GM12892 (cell line): ENCODE results near the gene HSPA12A. TPM values are rescaled to one million over a fixed set of nuclear protein-coding genes. Genes with fewer than 3 reads are reported as not detected.

ENCODE experiments used
- DNase-seq: peaks from one replicate; pipeline ENCODE4 v3.0.0; 2011; ENCODE audit not compliant: insufficient read length
- FAIRE-seq: peaks from 2 replicates; lab custom pipeline; 2011; peaks lifted over from hg19 to GRCh38; lab: Jason Lieb, UNC
- POLR2A ChIP-seq: IDR thresholded peaks from 2 replicates; pipeline ENCODE4 v1.6.1; 2011; ENCODE audit warnings: low read depth, low read length, control low read depth
- POLR2AphosphoS5 ChIP-seq: IDR thresholded peaks from 2 replicates; pipeline ENCODE4 v1.6.1; 2011; ENCODE audit warnings: low read depth, low read length, control low read depth
- TAF1 ChIP-seq: IDR thresholded peaks from 2 replicates; pipeline ENCODE4 v1.6.1; 2011; ENCODE audit warnings: low read depth, mild to moderate bottlenecking, control low read depth, low read length, borderline replicate concordance
- polyA plus RNA-seq: library from polyadenylated mRNA; unstranded; fragments of >200 nt; gene quantifications from one replicate; pipeline ENCODE4 v1.2.1, GENCODE V29; 2012; ENCODE audit warnings: missing spikeins, inconsistent platforms; ENCODE audit not compliant: missing spikeins

Gene HSPA12A, protein sequence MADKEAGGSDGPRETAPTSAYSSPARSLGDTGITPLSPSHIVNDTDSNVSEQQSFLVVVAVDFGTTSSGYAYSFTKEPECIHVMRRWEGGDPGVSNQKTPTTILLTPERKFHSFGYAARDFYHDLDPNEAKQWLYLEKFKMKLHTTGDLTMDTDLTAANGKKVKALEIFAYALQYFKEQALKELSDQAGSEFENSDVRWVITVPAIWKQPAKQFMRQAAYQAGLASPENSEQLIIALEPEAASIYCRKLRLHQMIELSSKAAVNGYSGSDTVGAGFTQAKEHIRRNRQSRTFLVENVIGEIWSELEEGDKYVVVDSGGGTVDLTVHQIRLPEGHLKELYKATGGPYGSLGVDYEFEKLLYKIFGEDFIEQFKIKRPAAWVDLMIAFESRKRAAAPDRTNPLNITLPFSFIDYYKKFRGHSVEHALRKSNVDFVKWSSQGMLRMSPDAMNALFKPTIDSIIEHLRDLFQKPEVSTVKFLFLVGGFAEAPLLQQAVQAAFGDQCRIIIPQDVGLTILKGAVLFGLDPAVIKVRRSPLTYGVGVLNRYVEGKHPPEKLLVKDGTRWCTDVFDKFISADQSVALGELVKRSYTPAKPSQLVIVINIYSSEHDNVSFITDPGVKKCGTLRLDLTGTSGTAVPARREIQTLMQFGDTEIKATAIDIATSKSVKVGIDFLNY
- 2.6 TPM for polyA plus RNA-seq

DNA sequence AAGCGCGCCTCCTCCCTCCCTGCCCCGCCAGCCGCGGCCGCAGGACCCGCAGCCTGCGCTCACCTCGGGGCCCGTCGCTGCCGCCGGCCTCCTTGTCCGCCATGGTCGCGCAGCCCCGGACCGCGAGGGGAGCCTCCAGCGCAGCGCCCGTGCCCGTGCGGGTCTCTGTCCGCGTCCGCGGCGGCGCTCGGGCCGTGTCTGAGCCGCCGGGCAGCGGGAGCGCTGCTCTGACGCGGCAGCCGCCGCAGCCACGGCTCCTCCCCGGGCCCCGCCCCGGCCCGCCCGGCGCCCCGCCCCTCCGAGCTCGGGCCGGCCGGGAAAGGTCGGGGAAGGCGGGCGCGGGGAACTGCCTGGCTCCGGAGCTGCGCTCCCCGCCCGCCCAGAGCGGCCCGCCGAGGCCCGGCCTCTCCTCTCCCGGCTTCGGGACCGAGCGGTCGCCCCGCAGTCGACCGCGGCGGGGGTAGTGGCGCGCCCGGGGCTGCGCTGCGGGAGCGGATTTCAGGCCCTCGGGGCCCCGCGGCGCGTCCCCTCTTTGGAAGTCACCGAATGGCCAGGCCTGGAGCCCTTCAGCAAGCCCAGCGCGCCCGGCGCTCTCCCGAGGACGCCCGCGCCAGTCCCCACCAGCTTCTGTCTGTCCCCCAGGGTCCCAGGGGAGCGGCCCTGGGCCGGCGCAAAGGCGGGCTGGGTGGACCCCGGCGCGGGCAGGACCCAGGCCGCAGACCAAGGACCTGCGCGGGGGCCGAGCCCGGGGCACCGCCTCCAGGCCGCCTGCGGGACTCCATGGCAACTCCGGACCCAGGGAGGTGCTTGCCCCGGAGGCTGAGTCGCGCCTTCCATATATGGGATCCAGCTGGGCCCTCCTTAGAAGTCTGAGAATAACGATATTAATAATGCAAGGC is at the start of gene HSPA12A:
Gene HSPA12A (minus strand): TSS at position 200 of the 899 bp plus-strand sequence. CDS start 97 bp downstream, at position 103.
- TF ChIP-seq POLR2A (no peak), POLR2AphosphoS5 (no peak), TAF1 (no peak)
- DNase-seq (peak; percentile 82), FAIRE-seq (peak; percentile 44)

DNA sequence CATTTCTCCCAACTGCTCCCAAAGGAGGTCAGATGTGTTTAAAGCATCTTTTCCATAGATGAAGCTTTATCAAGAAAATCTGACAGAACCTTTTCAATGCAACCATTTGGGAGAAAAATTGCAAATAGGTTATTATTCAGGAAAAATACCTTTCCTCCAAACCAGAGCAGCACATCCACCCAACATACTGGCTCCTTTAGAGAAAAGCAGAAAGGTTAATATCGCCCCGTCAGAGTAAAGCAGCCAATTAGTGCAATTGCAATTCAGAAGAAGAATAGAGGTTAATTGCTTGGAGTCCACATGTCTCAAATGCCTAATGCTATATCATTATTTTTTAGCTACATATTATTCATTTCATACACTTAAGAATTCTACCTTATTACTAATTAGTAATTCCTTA is 48.9 kb upstream of the HSPA12A start:
- no peak for DNase-seq

DNA sequence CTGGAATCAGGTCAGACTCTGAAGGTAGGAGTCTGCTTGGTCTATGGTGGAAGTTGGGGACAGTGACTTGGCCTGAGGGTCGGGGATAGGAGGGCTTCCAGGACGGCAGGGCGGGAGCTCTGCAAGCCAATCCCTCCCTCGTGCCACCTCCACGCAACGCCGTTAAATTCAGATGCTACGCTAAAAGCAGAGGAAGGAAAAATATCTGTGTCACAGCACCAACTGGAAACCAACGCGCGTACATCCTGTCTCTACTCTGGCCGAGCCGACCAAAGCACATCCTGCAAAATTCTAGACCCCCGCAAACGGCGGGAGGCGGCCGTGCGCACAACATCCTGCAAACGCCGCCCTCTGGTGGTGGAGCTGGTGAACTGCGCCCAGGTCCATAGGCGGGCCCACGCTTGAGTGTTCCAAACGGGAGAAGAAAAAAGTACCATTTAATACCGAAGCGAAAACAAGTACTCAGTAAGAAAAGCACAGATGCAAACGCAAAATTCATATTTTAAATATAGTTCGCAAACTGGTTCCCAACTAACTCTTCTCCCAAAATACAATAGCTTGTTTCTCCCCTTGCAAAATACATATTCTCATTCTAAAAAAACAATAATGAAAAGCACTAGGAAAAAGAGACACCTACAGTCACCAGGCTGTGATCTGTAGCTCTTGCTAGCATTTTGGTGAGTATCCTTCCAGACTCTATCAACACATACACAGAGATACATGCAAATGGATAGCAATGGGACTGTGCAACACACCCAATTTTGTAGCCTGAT is 45.7 kb upstream of the HSPA12A start:
- FAIRE-seq: no peak

More for the DNA sequence above, 48.9 kb upstream of the HSPA12A start:
- TF ChIP-seq POLR2AphosphoS5 (no peak), POLR2A (no peak), TAF1 (no peak)
- FAIRE-seq: no peak

DNA sequence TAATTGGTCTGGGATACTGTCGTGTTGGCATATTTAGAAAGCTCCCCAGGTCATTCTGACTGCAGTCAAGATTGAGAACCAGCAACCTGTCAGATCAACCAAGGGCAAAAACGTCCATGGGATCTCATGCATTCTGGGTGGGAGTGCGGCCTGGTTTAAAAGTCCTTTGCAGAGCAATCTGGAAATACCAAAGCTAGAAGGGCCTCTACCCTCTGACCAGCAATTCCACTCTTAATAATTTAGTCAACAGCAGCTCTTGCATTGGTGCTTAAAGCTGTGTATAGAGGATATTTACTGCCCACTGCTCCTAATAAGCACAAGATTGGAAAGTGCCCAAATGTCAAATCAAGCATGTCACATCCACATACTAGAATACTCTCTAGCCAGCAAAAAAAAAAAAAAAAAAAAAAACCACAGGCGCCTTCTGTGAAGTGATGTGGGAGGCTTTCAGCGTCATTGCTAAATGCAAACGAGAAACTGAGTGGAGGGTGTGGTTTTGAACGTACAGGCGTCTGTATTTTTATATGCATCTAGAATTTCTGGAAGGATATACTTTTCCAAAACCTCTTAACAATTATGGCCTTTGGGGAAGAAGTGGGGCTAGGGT is 44.8 kb upstream of the HSPA12A start:
- FAIRE-seq (no peak), DNase-seq (no peak)
- TF ChIP-seq TAF1 (no peak), POLR2AphosphoS5 (no peak), POLR2A (no peak)

More for the DNA sequence above, 45.7 kb upstream of the HSPA12A start:
- DNase-seq: peak; percentile 47
- TF ChIP-seq TAF1: no peak
- no peak for TF ChIP-seq POLR2A
- TF ChIP-seq POLR2AphosphoS5: no peak

DNA sequence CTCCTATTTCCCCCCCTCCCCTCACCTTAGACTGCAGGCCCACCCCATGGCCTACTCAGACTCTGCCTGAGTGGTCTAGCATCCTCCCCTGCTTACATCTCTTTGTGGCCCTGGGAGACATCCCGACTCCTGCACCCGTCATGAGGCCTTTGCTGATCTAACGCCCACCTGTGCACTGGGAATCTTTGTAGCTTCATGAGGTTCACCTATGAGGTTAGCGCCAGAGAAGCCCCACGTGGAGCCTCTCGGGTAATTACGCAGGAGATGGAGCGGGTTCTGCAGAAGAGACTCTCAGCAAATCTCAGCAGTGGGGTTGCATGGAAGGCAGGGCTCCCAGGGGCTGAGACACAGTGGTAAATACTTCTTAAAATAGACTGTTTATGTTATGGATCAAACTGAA is 43.5 kb upstream of the HSPA12A start:
- DNase-seq: no peak
- TF ChIP-seq POLR2AphosphoS5 (no peak), TAF1 (no peak), POLR2A (no peak)
- FAIRE-seq: no peak

DNA sequence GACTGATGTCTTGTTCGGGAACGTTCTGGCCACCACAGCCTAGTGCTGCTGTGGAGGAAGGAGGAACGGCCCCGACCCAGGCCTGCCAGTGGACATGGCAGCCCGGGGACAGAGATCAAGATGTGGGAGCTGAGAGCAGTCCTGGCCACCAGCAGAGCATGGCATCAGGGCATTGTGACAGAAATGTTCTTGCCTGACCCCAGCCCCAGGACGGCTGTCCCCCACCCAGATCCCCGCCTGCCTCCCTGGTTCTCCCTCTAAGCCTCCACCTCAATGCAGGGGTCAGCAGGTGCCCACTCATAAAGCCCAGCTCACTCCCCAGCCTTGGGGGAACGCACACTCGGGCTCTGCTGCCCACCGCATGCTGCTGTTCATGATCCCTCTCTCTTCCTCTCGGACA is 42.9 kb upstream of the HSPA12A start:
- no peak for FAIRE-seq
- TF ChIP-seq POLR2AphosphoS5: no peak
- no peak for TF ChIP-seq TAF1
- DNase-seq: no peak

DNA sequence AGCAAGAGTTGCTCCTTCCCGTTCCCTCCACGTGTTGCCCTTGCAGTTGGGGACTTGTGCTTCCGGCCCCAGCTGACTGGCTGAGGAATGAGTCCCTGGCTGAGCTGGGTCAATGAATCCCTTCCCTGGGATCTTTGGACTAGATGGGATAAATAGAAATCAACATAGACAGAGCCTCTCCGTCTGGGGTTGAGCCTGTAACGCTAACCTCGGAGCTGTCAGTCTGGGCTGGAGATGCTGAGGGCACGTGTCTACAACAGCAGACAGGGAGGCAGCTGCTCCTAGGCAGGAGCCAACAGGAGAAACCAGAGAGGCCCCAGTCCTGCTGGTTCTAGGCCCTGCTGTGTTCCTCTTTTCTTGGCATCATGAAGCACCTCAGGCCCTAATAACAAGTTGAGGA is 42.3 kb upstream of the HSPA12A start:
- FAIRE-seq: no peak
- DNase-seq: no peak
- no peak for TF ChIP-seq TAF1
- TF ChIP-seq POLR2A: no peak
- no peak for TF ChIP-seq POLR2AphosphoS5

DNA sequence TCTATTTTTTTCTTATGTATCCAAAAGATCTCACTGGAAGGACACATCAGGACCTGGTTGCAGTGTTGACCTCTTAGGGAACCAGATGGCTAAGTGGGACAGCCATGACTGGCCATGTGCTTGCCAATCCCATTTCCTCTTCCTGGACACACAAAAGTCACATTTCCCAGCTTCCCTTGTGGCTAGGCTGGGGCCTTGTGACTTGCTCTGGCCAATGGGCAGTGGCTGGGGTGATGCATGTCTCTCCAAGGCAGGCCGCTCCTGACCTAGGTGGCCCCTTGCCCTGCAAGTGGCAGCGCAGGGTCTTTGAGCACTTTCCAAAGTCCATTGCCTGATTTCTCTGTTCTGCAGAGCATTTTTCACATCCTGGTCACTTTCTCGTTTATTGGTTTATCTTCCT is 41.7 kb upstream of the HSPA12A start:
- TF ChIP-seq POLR2A: no peak
- no peak for TF ChIP-seq TAF1
- no peak for TF ChIP-seq POLR2AphosphoS5
- no peak for DNase-seq
- no peak for FAIRE-seq

DNA sequence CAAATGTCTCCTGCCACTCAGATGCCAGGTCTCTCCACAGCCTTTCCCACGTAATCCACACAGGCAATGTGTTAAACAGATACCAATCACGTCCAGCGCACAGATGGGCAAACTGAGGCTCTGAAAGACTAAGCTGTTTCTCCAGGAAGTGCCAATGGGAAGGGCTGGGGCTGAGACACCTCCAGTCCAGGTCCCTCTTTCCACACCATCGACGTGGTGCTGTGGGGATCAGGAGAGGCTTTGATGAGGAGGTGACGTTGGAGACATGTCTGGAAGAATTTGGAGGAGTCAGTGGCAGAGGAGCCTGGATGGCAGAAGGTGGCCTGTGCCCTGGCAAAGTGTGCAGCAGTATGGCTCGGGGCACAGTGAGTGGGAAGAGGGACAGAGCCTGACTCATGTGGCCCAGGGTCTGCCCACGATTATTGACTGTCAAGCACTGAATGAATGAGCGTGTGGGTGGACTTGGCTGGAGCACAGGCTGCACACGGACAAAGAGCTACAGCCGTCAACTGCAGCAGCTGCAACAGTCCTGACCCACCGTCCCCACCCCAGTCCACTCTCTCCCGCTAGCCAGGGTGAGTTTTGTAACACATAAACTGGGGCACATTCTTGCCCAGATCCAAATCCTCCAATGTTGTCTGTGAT is 40.8 kb upstream of the HSPA12A start:
- TF ChIP-seq TAF1 (no peak), POLR2AphosphoS5 (no peak), POLR2A (no peak)
- no peak for DNase-seq
- no peak for FAIRE-seq

DNA sequence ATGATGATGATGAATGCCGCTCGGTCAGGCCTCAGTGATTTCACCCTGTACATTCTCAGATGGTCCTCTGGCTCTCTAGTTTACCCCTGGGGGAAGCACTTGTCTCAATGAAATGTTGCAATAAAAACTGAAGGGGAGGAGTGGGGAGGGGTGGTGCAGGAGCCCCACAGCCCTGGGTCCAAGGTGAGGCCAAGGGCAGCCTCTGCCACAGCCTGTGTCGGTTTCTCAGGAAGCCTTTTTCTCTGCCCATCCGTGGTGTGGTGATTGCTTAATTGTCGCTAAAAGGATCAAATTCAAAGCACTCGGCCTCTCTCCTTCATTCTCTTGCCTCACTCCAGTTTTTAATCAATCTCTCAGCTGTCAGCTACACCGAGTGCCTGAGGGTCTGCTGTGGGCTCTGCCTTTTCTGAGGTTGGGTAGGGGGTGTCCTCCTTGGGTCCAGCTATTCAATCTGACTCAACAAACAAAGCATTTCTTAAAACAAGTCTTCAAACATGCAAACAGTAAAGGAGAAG is 39.1 kb upstream of the HSPA12A start:
- FAIRE-seq (no peak), DNase-seq (no peak)
- no peak for TF ChIP-seq POLR2A
- no peak for TF ChIP-seq POLR2AphosphoS5
- no peak for TF ChIP-seq TAF1
